ENCODE measurements around the gene CYP19A1. TPM values are rescaled to one million over a fixed set of nuclear protein-coding genes. Genes with fewer than 3 reads are reported as not detected.

Gene CYP19A1
- polyA plus RNA-seq, 1 experiment, result 0.06 TPM

- POLR2A ChIA-PET, result no interaction called here
- CTCF ChIA-PET, result no interaction called here
- peaks cover 5% of the 10 kb centered on the region for H3K27me3 ChIP-seq (ENCODE audit: control insufficient read depth, insufficient read depth, low read length)
- no peak for TF ChIP-seq CTCF (IDR thresholded peaks at IDR 0.05; ENCODE audit: insufficient read depth, low read depth, low read length)
- H3K4me3 ChIP-seq (ENCODE audit: low read depth, low read length), result no peak overlapping the region
- no peaks in the 10 kb centered on the region for H3K36me3 ChIP-seq (ENCODE audit: control insufficient read depth, insufficient read depth, low read length)
- DNase-seq (ENCODE audit: low read depth), result no peak
Observed at GRCh38 chr15:51335538-51336410, 2.6 kb downstream of the CYP19A1 start.

DNA sequence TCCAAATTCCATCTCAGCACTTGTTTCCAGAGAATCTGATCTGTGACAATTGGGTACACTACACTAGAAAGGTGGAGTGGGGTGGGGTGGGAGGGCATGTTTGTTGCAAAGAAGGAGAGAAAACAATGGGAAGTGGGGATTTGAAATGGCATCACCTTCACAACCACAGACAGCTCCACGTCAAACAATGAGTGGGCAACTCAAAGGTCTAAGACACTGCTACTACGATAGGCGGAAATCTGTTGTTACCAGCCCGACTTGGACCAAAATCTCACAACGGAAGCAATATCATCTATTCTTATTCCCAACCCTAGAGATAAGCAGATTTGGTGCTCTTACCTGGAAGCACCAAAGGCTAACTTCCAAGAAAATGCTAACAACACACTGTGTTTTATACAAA lies 3.3 kb downstream of the CYP19A1 start:
- DNase-seq (ENCODE audit: low read depth), result no peak
- H3K27me3 ChIP-seq (ENCODE audit: control insufficient read depth, insufficient read depth, low read length), result peaks cover 1% of the 10 kb centered on the region
- no peaks in the 10 kb centered on the region for H3K36me3 ChIP-seq (ENCODE audit: control insufficient read depth, insufficient read depth, low read length)
- POLR2A ChIA-PET, result no interaction called here
- CTCF ChIA-PET, result no interaction called here
- H3K4me3 ChIP-seq (ENCODE audit: low read depth, low read length), result no peak overlapping the region
- no peak for TF ChIP-seq CTCF (IDR thresholded peaks at IDR 0.05; ENCODE audit: insufficient read depth, low read depth, low read length)

GRCh38 chr15:51334011-51334451 lies 4.4 kb downstream of the CYP19A1 start:
- TF ChIP-seq CTCF (IDR thresholded peaks at IDR 0.05; ENCODE audit: insufficient read depth, low read depth, low read length), result no peak
- CTCF ChIA-PET, result interaction anchor here (1.3 kb wide), 1 partner anchor 13 kb away, joined by 4 read pairs; no protein-coding TSS in a partner anchor
- no peak for DNase-seq (ENCODE audit: low read depth)
- peaks cover 1% of the 10 kb centered on the region for H3K27me3 ChIP-seq (ENCODE audit: control insufficient read depth, insufficient read depth, low read length)
- H3K36me3 ChIP-seq (ENCODE audit: control insufficient read depth, insufficient read depth, low read length), result no peaks in the 10 kb centered on the region
- H3K4me3 ChIP-seq (ENCODE audit: low read depth, low read length), result no peak overlapping the region
- POLR2A ChIA-PET, result no interaction called here

DNA sequence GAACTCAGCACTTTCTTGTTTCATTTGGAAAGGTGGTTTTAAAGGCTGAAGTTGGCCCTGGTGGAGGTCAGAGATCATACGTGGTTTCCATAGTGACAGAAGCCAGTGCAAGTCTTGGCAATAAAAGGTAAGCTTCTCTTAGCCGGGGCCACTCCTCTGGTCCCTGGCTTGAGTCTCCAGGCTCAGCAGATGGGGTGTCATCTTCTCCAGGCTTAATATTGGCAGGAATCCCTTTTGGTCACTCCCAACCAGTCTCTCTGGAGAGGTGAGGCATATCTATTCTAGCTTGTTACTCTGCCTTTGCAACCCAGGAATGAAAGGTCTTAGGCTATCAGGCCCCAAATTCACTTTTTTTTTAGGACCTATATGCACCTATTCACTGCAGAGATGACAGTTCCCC lies 4.8 kb downstream of the CYP19A1 start:
- DNase-seq (ENCODE audit: low read depth), result no peak
- Histone ChIP-seq H3K4me3 (ENCODE audit: low read depth, low read length) (no peak overlapping the region), H3K27me3 (ENCODE audit: control insufficient read depth, insufficient read depth, low read length) (peaks cover 1% of the 10 kb centered on the region), H3K36me3 (ENCODE audit: control insufficient read depth, insufficient read depth, low read length) (no peaks in the 10 kb centered on the region)
- TF ChIP-seq CTCF (IDR thresholded peaks at IDR 0.05; ENCODE audit: insufficient read depth, low read depth, low read length), result no peak
- ChIA-PET CTCF (interaction anchor here (1.3 to 1.9 kb wide), 2 partner anchors 14 to 47 kb away, joined by 4 to 5 read pairs; no protein-coding TSS in a partner anchor), POLR2A (no interaction called here)

DNA sequence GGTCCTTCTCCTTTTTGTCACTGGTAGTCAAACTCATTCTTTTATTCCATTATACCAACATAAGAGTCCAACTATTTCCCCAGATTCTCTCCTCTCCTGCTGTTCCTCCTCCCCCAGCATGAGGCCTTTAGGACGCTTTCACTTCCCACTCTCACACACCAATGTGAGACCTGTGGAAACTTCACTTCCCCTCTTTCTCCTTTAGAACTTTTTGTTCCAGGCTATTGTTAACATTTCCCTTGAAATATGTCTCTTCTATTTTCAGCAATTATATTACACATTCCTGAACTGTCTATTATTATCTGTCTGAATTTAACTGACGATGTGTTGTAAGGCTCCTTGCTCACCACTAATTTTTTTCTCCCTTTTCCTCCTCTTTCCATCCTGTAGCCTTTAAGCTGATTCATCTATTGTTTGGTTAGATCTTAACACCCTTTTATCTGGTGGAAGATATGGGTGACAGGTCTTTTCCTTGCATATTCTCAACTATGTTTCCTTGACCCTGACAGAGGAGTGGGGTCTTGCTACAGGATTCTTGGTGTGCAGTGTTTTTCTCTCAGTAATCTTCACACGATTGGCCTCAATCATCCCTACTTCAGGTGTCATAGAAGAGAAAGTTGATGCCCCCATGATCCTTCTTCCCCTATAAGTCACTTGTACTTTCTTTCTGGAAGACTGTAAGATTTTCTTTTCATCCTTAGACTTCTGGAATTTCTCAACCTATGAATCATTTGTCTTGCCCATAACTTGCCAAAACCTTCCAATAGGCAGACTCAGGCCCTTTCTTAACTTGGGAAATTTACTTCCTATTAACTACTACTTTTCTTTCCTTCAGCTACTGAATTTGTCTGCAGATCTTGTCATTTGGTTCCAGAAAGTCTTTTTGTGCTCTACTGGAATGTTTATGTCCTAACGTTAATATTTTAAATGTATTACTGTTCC lies 5.9 kb downstream of the CYP19A1 start:
- H3K4me3 ChIP-seq (ENCODE audit: low read depth, low read length), result no peak overlapping the region
- no peaks in the 10 kb centered on the region; the same call in none of the 2 replicates for H3K27me3 ChIP-seq (ENCODE audit: control insufficient read depth, insufficient read depth, low read length)
- TF ChIP-seq CTCF (IDR thresholded peaks at IDR 0.05; ENCODE audit: insufficient read depth, low read depth, low read length), result no peak
- ChIA-PET CTCF (interaction anchor here (1.9 kb wide), 1 partner anchor 48 kb away, joined by 5 read pairs; no protein-coding TSS in a partner anchor), POLR2A (no interaction called here)
- no peak for DNase-seq (ENCODE audit: low read depth)
- H3K36me3 ChIP-seq (ENCODE audit: control insufficient read depth, insufficient read depth, low read length), result no peaks in the 10 kb centered on the region
